WTC11 (cell line): ENCODE data around the gene PAQR4.

Source experiments
- CBFB ChIP-seq: sonication (generic); formaldehyde crosslinking; IDR thresholded peaks from 2 replicates; pipeline ENCODE4 v1.8.1; 2022; ENCODE audit warnings: mild to moderate bottlenecking, low read depth, missing genetic modification reagents
- CREB1 ChIP-seq: sonication (generic); formaldehyde crosslinking; IDR thresholded peaks from 2 replicates; pipeline ENCODE4 v1.8.0; 2023; ENCODE audit warnings: mild to moderate bottlenecking, missing genetic modification reagents
- CREM ChIP-seq: sonication (generic); formaldehyde crosslinking; IDR thresholded peaks from 2 replicates; pipeline ENCODE4 v1.8.1; 2022; ENCODE audit warnings: mild to moderate bottlenecking, missing genetic modification reagents, moderate library complexity
- CTCF ChIP-seq: fragments of 200-600 bp; IDR thresholded peaks from 2 replicates; pipeline ENCODE4 v1.8.0; 2022; ENCODE audit warnings: antibody characterized with exemption
- E2F1 ChIP-seq: sonication (generic); formaldehyde crosslinking; IDR thresholded peaks from 2 replicates; pipeline ENCODE4 v1.8.0; 2022; ENCODE audit warnings: mild to moderate bottlenecking, missing genetic modification reagents
- E2F5 ChIP-seq: sonication (generic); formaldehyde crosslinking; IDR thresholded peaks from 2 replicates; pipeline ENCODE4 v1.8.1; 2022; ENCODE audit warnings: mild to moderate bottlenecking, moderate library complexity, missing genetic modification reagents
- NFYB ChIP-seq: sonication (generic); formaldehyde crosslinking; conservative IDR thresholded peaks from 2 replicates; pipeline ENCODE4 v1.8.0; 2022; ENCODE audit warnings: low read depth, missing genetic modification reagents
- NR1H2 ChIP-seq: sonication (generic); formaldehyde crosslinking; IDR thresholded peaks from 2 replicates; pipeline ENCODE4 v1.9.0; 2021; ENCODE audit warnings: mild to moderate bottlenecking, moderate library complexity, missing genetic modification reagents
- SP1 ChIP-seq: sonication (generic); formaldehyde crosslinking; conservative IDR thresholded peaks from 2 replicates; pipeline ENCODE4 v1.8.1; 2022; ENCODE audit warnings: missing genetic modification reagents
- USF2 ChIP-seq: sonication (generic); formaldehyde crosslinking; IDR thresholded peaks from 2 replicates; pipeline ENCODE4 v1.8.1; 2023; ENCODE audit warnings: mild to moderate bottlenecking, missing genetic modification reagents, moderate library complexity
- ZNF138 ChIP-seq: sonication (generic); formaldehyde crosslinking; conservative IDR thresholded peaks from 2 replicates; pipeline ENCODE4 v1.8.1; 2022; ENCODE audit warnings: mild to moderate bottlenecking, moderate library complexity, missing genetic modification reagents
- ZNF423 ChIP-seq: fragments of 250-450 bp; sonication (Bioruptor Pico); IDR thresholded peaks from 2 replicates; pipeline ENCODE4 v2.1.2; 2022; ENCODE audit warnings: mild to moderate bottlenecking, moderate library complexity
- TF ChIP-seq, protein P1 (sequence below): sonication (generic); formaldehyde crosslinking; IDR thresholded peaks from 2 replicates; pipeline ENCODE4 v1.8.0; 2022; ENCODE audit warnings: mild to moderate bottlenecking, missing genetic modification reagents

GRCh38 chr16:2948807-2949704, 20.1 kb upstream of the PAQR4 start:
- TF ChIP-seq SP1 (CRISPR knock-in tag) (no peak), CTCF (no peak), ZNF423 (no peak), E2F5 (CRISPR knock-in tag) (no peak), NFYB (CRISPR knock-in tag) (no peak), CREB1 (CRISPR knock-in tag) (no peak), E2F1 (CRISPR knock-in tag) (no peak), NR1H2 (no peak), CREM (CRISPR knock-in tag) (no peak), CBFB (CRISPR knock-in tag) (no peak), USF2 (CRISPR knock-in tag) (no peak), ZNF138 (no peak)
- TF ChIP-seq, protein P1, sequence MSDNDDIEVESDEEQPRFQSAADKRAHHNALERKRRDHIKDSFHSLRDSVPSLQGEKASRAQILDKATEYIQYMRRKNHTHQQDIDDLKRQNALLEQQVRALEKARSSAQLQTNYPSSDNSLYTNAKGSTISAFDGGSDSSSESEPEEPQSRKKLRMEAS (CRISPR knock-in tag) = no peak
